ENCODE results near the gene SHROOM3.

- TF ChIP-seq CTCF (IDR thresholded peaks at IDR 0.05; ENCODE audit: low read depth, low read length, missing input control) (no peak), SP1 (IDR thresholded peaks at IDR 0.05) (no peak), REST (IDR thresholded peaks at IDR 0.05) (no peak), FOXA1 (IDR thresholded peaks at IDR 0.05) (no peak), YY1 (IDR thresholded peaks at IDR 0.05) (no peak), RAD21 (IDR thresholded peaks at IDR 0.05) (no peak), TAF1 (conservative IDR thresholded peaks at IDR 0.05) (no peak), EGR1 (IDR thresholded peaks at IDR 0.05; ENCODE audit: low read depth in 2 of 2) (no peak)
- TF ChIP-seq, protein P1, sequence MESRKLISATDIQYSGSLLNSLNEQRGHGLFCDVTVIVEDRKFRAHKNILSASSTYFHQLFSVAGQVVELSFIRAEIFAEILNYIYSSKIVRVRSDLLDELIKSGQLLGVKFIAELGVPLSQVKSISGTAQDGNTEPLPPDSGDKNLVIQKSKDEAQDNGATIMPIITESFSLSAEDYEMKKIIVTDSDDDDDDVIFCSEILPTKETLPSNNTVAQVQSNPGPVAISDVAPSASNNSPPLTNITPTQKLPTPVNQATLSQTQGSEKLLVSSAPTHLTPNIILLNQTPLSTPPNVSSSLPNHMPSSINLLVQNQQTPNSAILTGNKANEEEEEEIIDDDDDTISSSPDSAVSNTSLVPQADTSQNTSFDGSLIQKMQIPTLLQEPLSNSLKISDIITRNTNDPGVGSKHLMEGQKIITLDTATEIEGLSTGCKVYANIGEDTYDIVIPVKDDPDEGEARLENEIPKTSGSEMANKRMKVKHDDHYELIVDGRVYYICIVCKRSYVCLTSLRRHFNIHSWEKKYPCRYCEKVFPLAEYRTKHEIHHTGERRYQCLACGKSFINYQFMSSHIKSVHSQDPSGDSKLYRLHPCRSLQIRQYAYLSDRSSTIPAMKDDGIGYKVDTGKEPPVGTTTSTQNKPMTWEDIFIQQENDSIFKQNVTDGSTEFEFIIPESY (IDR thresholded peaks at IDR 0.05): no peak
- TF ChIP-seq, protein P2, sequence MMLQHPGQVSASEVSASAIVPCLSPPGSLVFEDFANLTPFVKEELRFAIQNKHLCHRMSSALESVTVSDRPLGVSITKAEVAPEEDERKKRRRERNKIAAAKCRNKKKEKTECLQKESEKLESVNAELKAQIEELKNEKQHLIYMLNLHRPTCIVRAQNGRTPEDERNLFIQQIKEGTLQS (IDR thresholded peaks at IDR 0.05): no peak
- TF ChIP-seq, protein P3, sequence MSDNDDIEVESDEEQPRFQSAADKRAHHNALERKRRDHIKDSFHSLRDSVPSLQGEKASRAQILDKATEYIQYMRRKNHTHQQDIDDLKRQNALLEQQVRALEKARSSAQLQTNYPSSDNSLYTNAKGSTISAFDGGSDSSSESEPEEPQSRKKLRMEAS (IDR thresholded peaks at IDR 0.05): no peak
Observed at GRCh38 chr4:76792418-76792817, 357.4 kb downstream of the SHROOM3 start.

Measured in liver (tissue), 3 donors.